GM12801 (cell line): Measurements from ENCODE around the gene ATXN3L.

ENCODE experiments used
- TF ChIP-seq, protein P1 (sequence below): IDR thresholded peaks from one replicate; pipeline ENCODE4 v1.5.1; 2011; ENCODE audit warnings: control low read depth; ENCODE audit not compliant: insufficient read length; ENCODE audit errors: extremely low read depth

Gene ATXN3L

GRCh38 chrX:13357925-13358324 is 38.1 kb upstream of the ATXN3L start:
- TF ChIP-seq, protein P1, sequence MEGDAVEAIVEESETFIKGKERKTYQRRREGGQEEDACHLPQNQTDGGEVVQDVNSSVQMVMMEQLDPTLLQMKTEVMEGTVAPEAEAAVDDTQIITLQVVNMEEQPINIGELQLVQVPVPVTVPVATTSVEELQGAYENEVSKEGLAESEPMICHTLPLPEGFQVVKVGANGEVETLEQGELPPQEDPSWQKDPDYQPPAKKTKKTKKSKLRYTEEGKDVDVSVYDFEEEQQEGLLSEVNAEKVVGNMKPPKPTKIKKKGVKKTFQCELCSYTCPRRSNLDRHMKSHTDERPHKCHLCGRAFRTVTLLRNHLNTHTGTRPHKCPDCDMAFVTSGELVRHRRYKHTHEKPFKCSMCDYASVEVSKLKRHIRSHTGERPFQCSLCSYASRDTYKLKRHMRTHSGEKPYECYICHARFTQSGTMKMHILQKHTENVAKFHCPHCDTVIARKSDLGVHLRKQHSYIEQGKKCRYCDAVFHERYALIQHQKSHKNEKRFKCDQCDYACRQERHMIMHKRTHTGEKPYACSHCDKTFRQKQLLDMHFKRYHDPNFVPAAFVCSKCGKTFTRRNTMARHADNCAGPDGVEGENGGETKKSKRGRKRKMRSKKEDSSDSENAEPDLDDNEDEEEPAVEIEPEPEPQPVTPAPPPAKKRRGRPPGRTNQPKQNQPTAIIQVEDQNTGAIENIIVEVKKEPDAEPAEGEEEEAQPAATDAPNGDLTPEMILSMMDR: no peak

DNA sequence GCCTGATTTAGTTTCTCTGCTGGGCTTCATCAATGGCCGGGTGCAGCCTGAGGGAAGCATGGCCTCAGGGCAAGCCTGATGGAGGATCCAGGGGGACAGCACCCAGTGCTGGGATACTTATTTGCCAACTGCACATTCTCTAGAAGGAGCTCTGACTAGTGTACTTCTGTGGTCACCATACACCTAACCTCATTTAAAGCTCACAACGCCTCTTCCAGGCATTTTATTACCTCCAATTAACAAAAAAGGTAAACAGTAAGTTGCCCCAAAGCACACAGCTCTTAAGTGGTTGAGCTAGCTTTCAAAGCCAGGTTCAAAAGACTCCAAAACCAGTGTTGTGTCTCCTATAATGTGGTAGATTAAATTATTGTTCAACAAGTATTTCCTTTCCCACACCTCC is 26.8 kb upstream of the ATXN3L start:
- TF ChIP-seq, protein P1: no peak

DNA sequence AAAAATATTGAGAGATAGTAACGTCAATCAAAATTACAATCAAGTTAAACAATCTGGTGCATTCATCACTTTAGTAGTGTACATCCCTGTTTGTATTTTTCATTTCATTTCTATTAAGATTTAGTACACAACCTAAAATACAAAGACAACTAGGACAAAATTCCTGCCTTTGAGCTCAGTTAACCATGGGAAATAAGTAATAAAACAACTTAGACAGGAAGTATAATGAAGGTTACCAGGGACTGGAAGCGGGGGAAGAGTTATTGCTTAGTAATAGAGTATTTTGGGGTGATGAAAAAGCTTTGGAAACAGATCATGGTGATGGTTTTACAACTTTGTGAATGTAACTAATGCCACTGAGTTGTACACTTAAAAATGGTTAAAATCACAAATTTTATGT is 25.6 kb upstream of the ATXN3L start:
- TF ChIP-seq, protein P1: no peak

- TF ChIP-seq, protein P1: no peak
These were observed 25.2 kb upstream of the ATXN3L start for GRCh38 chrX:13345037-13345436.

- TF ChIP-seq, protein P1: no peak
These were observed 21.7 kb upstream of the ATXN3L start for GRCh38 chrX:13341491-13342101.

DNA sequence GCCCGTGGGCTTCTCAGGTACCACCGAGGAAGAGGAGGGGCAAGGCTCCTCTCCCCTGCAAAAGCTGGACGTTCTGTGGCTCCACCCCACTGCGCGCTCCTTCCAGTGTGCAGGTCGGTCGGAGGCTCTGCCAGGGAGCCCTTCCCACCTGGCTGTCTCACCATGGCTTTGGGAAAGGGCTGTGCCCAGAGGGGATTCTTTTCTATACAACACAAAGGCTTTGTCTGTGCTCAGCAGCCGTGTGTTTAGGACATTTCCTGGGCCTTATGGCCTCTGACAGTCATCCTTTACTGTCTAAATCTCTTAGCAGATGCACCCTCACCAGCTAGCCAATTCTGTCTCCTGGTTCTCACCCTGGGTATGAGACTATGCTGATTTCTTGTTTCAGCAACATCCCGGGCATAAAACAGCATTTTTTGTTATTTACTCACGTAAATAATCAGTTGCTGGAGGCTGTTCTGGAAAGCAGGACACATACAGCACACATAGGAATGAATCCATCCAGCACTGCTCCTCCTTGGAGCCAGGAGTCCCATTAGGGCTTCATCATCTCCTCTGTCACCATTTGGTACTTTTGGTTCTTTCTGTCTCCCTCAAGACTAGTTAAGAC is 20.4 kb upstream of the ATXN3L start:
- TF ChIP-seq, protein P1: no peak

DNA sequence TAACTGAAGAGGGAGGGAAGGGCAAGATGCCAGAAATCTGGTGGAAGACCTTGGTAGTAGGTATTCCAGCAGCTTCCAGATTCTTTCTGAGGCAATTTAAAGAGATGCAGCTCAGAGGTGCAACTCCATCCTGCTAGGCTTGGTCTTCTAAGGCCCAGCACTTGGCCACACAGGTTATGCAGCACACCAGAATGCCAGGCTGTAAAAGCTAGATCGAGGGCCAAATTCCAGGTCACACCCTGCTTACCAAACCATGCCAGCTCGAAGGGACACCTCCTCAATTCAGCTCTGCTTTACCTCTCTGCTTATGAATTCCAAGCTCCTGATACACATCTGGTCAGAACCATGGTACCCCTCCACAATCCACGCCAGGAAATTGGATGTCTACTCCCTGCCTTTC is 19.8 kb upstream of the ATXN3L start:
- TF ChIP-seq, protein P1: no peak
